Neural crest cell (in vitro differentiated cells): ENCODE measurements around the gene ITGAL. TPM values are rescaled to one million over a fixed set of nuclear protein-coding genes. Genes with fewer than 3 reads are reported as not detected.
"Not testable (repeated sequence)": the region's sequence is repeated elsewhere in the genome, so short reads cannot be mapped to it uniquely, and the experiment has no call there.

Source experiments
- DNase-seq: peaks from one replicate; pipeline ENCODE4 v3.0.0; 2021; ENCODE audit warnings: low read depth, mixed read lengths, low spot score
- H3K27ac Mint-ChIP-seq: one replicate; pipeline ENCODE4 v1.8.0; 2021; ENCODE audit warnings: mild to moderate bottlenecking, mixed read lengths; ENCODE audit not compliant: unreplicated experiment
- H3K27me3 Mint-ChIP-seq: 2 replicates; pipeline ENCODE4 v1.8.0; 2021; ENCODE audit warnings: low read depth, mild to moderate bottlenecking, mixed read lengths
- H3K36me3 Mint-ChIP-seq: 2 replicates; pipeline ENCODE4 v1.8.0; 2021; ENCODE audit warnings: low read depth, mild to moderate bottlenecking, mixed read lengths
- H3K4me1 Mint-ChIP-seq: 2 replicates; pipeline ENCODE4 v1.8.0; 2021; ENCODE audit warnings: mixed read lengths
- H3K4me3 Mint-ChIP-seq: one replicate; pipeline ENCODE4 v1.8.0; 2021; ENCODE audit warnings: mild to moderate bottlenecking, mixed read lengths
- H3K9me3 Mint-ChIP-seq: 2 replicates; pipeline ENCODE4 v1.8.0; 2021; ENCODE audit warnings: mixed read lengths
- CTCF ChIP-seq: fragments of 200-600 bp; sonication (generic); conservative IDR thresholded peaks from 2 replicates; pipeline ENCODE4 v1.5.0; 2021; ENCODE audit warnings: antibody characterized with exemption, mild to moderate bottlenecking
- total RNA-seq: library from RNA; stranded (reverse); gene quantifications from 2 replicates; pipeline ENCODE4 v1.2.1, GENCODE V29; 2021

Gene ITGAL
- total RNA-seq, 1 donor from 2014 or later, result not detected

- H3K4me1 Mint-ChIP-seq, result no peaks in the 10 kb centered on the region
- H3K4me3 Mint-ChIP-seq, result no peak overlapping the region
- TF ChIP-seq CTCF, result no peak
- no peaks in the 10 kb centered on the region for H3K9me3 Mint-ChIP-seq
- no peak for DNase-seq
- no peak overlapping the region for H3K27ac Mint-ChIP-seq
- no peaks in the 10 kb centered on the region for H3K36me3 Mint-ChIP-seq
- H3K27me3 Mint-ChIP-seq, result no peaks in the 10 kb centered on the region
Observed at GRCh38 chr16:30473231-30474073, 910 bp downstream of the ITGAL start.

- Mint-ChIP-seq H3K27ac (no peak overlapping the region), H3K27me3 (no peaks in the 10 kb centered on the region), H3K9me3 (no peaks in the 10 kb centered on the region), H3K36me3 (no peaks in the 10 kb centered on the region), H3K4me3 (no peak overlapping the region), H3K4me1 (no peaks in the 10 kb centered on the region)
- TF ChIP-seq CTCF, result no peak
- DNase-seq, result no peak
Observed at GRCh38 chr16:30474074-30474452, 1.5 kb downstream of the ITGAL start.

GRCh38 chr16:30474684-30475083 is 2.1 kb downstream of the ITGAL start:
- H3K36me3 Mint-ChIP-seq, result no peaks in the 10 kb centered on the region
- no peak overlapping the region for H3K4me3 Mint-ChIP-seq
- H3K27me3 Mint-ChIP-seq, result no peaks in the 10 kb centered on the region
- no peak overlapping the region for H3K27ac Mint-ChIP-seq
- H3K4me1 Mint-ChIP-seq, result no peaks in the 10 kb centered on the region
- no peaks in the 10 kb centered on the region for H3K9me3 Mint-ChIP-seq
- DNase-seq, result no peak
- TF ChIP-seq CTCF, result no peak

GRCh38 chr16:30476991-30477390 is 4.4 kb downstream of the ITGAL start:
- DNase-seq, result no peak
- H3K27me3 Mint-ChIP-seq, result peaks cover 2% of the 10 kb centered on the region
- no peak overlapping the region for H3K27ac Mint-ChIP-seq
- no peak overlapping the region for H3K4me3 Mint-ChIP-seq
- H3K9me3 Mint-ChIP-seq, result no peaks in the 10 kb centered on the region
- H3K36me3 Mint-ChIP-seq, result no peaks in the 10 kb centered on the region
- TF ChIP-seq CTCF, result no peak
- no peaks in the 10 kb centered on the region for H3K4me1 Mint-ChIP-seq

GRCh38 chr16:30477773-30478172 is 5.2 kb downstream of the ITGAL start:
- H3K4me1 Mint-ChIP-seq, H3K27me3 Mint-ChIP-seq, DNase-seq, H3K9me3 Mint-ChIP-seq, H3K4me3 Mint-ChIP-seq, H3K27ac Mint-ChIP-seq, H3K36me3 Mint-ChIP-seq: not testable (repeated sequence)

- H3K36me3 Mint-ChIP-seq, result no peaks in the 10 kb centered on the region
- H3K4me1 Mint-ChIP-seq, result no peaks in the 10 kb centered on the region
- H3K27me3 Mint-ChIP-seq, result peaks cover 5% of the 10 kb centered on the region
- H3K4me3 Mint-ChIP-seq, result no peak overlapping the region
- no peak overlapping the region for H3K27ac Mint-ChIP-seq
- no peak for TF ChIP-seq CTCF
- no peak for DNase-seq
- no peaks in the 10 kb centered on the region for H3K9me3 Mint-ChIP-seq
Observed at GRCh38 chr16:30478766-30479478, 6.4 kb downstream of the ITGAL start.
